ENCODE measurements around the gene XKR7.

DNA sequence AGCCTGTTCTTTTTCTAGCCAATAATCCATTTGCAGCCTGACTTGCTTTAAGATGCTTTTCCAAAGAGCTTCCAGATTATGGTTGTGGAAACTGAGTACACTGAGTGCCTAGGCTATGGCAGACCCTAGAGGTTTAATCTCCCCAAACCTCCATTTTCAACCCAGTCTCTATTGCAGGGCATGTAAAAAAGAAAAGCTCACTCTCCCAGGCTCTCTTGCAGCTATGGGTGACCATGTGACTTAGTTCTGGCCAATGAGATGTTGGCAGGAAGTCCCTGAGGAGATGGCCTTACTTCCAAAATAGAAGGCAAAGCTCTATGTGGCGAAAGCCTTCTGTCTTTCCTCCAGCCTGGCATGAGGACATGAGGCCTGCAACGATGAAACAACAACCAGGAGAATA, 19.9 kb upstream of the XKR7 start:
- TF ChIP-seq, protein P1, sequence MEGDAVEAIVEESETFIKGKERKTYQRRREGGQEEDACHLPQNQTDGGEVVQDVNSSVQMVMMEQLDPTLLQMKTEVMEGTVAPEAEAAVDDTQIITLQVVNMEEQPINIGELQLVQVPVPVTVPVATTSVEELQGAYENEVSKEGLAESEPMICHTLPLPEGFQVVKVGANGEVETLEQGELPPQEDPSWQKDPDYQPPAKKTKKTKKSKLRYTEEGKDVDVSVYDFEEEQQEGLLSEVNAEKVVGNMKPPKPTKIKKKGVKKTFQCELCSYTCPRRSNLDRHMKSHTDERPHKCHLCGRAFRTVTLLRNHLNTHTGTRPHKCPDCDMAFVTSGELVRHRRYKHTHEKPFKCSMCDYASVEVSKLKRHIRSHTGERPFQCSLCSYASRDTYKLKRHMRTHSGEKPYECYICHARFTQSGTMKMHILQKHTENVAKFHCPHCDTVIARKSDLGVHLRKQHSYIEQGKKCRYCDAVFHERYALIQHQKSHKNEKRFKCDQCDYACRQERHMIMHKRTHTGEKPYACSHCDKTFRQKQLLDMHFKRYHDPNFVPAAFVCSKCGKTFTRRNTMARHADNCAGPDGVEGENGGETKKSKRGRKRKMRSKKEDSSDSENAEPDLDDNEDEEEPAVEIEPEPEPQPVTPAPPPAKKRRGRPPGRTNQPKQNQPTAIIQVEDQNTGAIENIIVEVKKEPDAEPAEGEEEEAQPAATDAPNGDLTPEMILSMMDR (IDR thresholded peaks at IDR 0.05), result no peak
- no peak for TF ChIP-seq EZH2 (IDR thresholded peaks at IDR 0.05)

All from neural progenitor cell (in vitro differentiated cells).